ENCODE measurements around the gene CAPZB. TPM values are rescaled to one million over a fixed set of nuclear protein-coding genes. Genes with fewer than 3 reads are reported as not detected.

The CAPZB gene
- total RNA-seq, 4 donors from 2014 or later: 58.2 to 109 (median 96.7) TPM

DNA sequence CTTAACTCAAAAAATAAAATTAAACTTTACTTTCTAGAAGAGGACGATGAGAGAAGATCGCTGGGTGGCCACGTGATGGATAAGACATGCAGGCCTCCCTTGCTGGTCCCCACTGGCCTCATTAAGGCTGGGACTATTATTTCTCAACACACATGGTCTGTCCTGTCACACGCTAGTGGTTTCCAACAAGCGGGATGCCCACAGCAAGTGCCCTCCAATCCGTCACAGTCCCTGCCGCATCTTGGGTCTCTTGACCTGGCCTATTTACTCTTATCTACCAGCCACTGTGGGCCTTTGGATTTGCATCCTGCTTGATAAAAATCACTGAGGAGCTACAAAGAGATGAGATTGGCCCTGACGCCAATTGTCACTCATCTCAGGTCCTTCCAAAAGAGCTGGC is 30.0 kb downstream of the CAPZB start:
- Histone ChIP-seq H3K9me3 (no peaks in the 10 kb centered on the region), H3K27ac (peak overlapping the region in 2 of 4 donors; percentile 63 to 70), H3K36me3 (no peaks in the 10 kb centered on the region), H3K4me1 (peaks cover 0 to 93% (median 69%) of the 10 kb centered on the region in 4 donors), H3K27me3 (no peaks in the 10 kb centered on the region), H3K4me3 (no peak overlapping the region)
- WGBS, 2 donors: 80 to 82% methylated on average over 8 of the region's 8 CpGs
- TF ChIP-seq, protein P1, sequence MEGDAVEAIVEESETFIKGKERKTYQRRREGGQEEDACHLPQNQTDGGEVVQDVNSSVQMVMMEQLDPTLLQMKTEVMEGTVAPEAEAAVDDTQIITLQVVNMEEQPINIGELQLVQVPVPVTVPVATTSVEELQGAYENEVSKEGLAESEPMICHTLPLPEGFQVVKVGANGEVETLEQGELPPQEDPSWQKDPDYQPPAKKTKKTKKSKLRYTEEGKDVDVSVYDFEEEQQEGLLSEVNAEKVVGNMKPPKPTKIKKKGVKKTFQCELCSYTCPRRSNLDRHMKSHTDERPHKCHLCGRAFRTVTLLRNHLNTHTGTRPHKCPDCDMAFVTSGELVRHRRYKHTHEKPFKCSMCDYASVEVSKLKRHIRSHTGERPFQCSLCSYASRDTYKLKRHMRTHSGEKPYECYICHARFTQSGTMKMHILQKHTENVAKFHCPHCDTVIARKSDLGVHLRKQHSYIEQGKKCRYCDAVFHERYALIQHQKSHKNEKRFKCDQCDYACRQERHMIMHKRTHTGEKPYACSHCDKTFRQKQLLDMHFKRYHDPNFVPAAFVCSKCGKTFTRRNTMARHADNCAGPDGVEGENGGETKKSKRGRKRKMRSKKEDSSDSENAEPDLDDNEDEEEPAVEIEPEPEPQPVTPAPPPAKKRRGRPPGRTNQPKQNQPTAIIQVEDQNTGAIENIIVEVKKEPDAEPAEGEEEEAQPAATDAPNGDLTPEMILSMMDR (IDR thresholded peaks at IDR 0.05): no peak
- TF ChIP-seq POLR2A (IDR thresholded peaks at IDR 0.05): no peak
- no peak for DNase-seq (ENCODE audit: low spot score in 2 of 2)

DNA sequence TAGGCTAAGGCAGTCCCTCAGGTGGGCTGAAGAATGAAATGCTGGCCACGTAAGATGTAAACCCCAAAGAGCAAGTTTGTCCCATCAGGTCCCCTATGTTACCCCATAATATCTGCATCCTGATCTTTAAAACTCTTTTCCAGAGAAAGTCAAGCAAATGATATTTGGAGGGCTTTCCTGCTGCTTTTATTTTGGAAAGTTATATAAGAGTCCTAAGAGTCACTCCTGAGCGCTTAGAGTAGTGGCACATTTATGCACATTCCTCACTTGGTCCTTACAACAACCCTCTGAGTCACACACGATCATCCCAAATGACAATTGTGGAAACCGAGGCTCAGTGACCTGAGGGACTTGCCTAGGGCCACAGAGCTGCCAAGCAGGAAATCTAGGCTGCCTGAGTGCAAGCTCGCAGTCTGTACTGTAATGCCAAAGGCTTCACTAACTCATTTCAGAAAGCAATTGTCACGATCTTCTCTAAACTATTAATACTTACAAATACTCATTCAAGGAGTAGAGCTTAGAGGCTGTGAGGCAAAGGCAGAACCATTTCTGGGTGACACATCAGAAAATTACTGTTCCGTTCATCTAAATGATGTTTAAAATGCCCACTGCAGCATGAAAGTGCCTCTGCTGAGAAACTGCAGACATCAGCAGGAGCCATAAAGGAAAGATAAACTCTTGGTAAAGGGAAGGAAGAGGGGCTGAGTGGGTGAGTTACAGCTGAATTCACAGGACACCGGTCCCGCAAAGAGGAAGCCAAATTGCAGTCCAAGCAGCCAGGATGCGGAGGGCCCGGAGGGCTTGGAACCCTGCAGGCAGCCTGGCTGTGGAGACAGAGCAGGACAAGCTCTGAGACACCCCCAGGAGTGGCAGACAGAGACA is 30.8 kb downstream of the CAPZB start:
- no peaks in the 10 kb centered on the region for H3K9me3 ChIP-seq
- no peak overlapping the region for H3K4me3 ChIP-seq
- H3K4me1 ChIP-seq: peaks cover 0 to 100% (median 75%) of the 10 kb centered on the region in 4 donors
- TF ChIP-seq EP300 (IDR thresholded peaks at IDR 0.05) (peak in 1 of 2 donors; percentile 35), POLR2A (IDR thresholded peaks at IDR 0.05) (no peak)
- TF ChIP-seq, protein P1 (IDR thresholded peaks at IDR 0.05): no peak
- no peak for DNase-seq (ENCODE audit: low spot score in 2 of 2)
- 38 to 47% methylated on average over 11 of the region's 11 CpGs for WGBS, 2 donors
- H3K36me3 ChIP-seq: no peaks in the 10 kb centered on the region
- no peaks in the 10 kb centered on the region for H3K27me3 ChIP-seq
- H3K27ac ChIP-seq: peak overlapping the region in 3 of 4 donors; percentile 29 to 70 (median 63)

DNA sequence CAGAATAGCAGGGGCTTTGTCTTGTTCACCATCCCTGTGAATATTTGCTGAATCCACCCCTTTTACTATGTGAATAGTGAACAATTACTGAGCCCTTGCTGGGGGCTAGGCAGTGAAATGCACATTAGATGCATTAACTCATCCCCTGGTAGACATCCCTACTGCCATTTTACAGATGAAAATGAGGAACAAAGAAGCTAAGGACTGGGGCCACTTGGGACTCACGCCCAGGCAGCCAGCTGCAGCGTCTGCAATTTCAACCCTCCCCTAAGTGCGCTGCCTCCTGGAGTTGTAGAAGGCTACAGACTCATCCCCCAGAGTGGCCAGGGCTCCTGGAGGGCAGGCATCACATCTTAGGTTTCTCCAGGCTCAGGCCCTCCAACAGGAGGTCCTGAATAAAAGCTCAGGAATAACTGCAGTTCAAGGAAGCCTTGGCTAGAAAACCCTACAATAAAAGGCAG is 31.6 kb downstream of the CAPZB start:
- WGBS, 2 donors: 46 to 76% methylated on average over 3 of the region's 3 CpGs
- TF ChIP-seq, protein P1 (IDR thresholded peaks at IDR 0.05): no peak
- TF ChIP-seq POLR2A (IDR thresholded peaks at IDR 0.05) (no peak), EP300 (IDR thresholded peaks at IDR 0.05) (no peak)
- Histone ChIP-seq H3K4me3 (no peak overlapping the region), H3K27me3 (no peaks in the 10 kb centered on the region), H3K27ac (peak overlapping the region in 3 of 4 donors; percentile 29 to 70 (median 63)), H3K36me3 (no peaks in the 10 kb centered on the region), H3K4me1 (peaks cover 0 to 100% (median 79%) of the 10 kb centered on the region in 4 donors), H3K9me3 (no peaks in the 10 kb centered on the region)
- DNase-seq (ENCODE audit: low spot score in 2 of 2): no peak

DNA sequence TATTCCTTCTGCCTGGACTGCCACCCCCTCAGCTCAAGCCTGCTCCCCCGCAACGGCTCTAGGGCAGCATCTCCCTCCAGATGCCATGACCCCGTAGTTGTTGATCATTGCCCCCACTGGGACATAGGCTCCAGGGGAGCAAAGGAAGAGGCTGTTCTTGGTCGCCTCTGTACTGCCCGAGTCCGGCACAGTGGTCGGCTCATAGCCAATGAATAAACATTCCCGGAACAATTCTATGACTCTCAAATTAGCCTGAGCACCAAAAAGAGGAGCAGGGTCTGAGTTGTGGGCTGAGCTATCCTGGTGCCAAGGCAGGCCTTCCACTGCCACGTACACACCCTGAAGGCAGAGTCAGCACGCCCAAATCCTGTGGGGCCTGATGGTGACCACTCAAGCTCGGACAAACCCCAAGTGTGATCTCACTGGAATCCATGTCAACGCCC is 33.1 kb downstream of the CAPZB start:
- Histone ChIP-seq H3K36me3 (peaks cover 0 to 6% (median 0%) of the 10 kb centered on the region in 3 donors), H3K9me3 (no peaks in the 10 kb centered on the region), H3K4me3 (no peak overlapping the region), H3K27me3 (no peaks in the 10 kb centered on the region), H3K4me1 (peaks cover 0 to 99% (median 81%) of the 10 kb centered on the region in 4 donors), H3K27ac (peak overlapping the region in 3 of 4 donors; percentile 54 to 75 (median 70))
- WGBS, 2 donors: 58 to 59% methylated on average over 12 of the region's 12 CpGs
- TF ChIP-seq, protein P1 (IDR thresholded peaks at IDR 0.05): no peak
- TF ChIP-seq POLR2A (IDR thresholded peaks at IDR 0.05) (no peak), EP300 (IDR thresholded peaks at IDR 0.05) (peak in 1 of 2 donors; percentile 32)
- DNase-seq (ENCODE audit: low spot score in 2 of 2): no peak
